K562 (cell line): ENCODE measurements around the gene BIRC7. TPM values are rescaled to one million over a fixed set of nuclear protein-coding genes. Genes with fewer than 3 reads are reported as not detected.

Experiments
- AFF4 ChIP-seq: sonication (generic); formaldehyde crosslinking; IDR thresholded peaks from 2 replicates; pipeline ENCODE4 v1.8.0; 2023; ENCODE audit warnings: mild to moderate bottlenecking, missing genetic modification reagents
- DEAF1 ChIP-seq: fragments of 450-650 bp; formaldehyde crosslinking; IDR thresholded peaks from 2 replicates; pipeline ENCODE4 v1.4.0; 2020; ENCODE audit warnings: mild to moderate bottlenecking, moderate library complexity
- RREB1 ChIP-seq: fragments of 250-450 bp; sonication (Bioruptor Pico); IDR thresholded peaks from 2 replicates; pipeline ENCODE4 v1.4.0; 2020
- SLC30A9 ChIP-seq: fragments of 250-450 bp; sonication (Bioruptor Pico); IDR thresholded peaks from 2 replicates; pipeline ENCODE4 v1.8.0; 2022; ENCODE audit warnings: mild to moderate bottlenecking, moderate library complexity
- TAF7 ChIP-seq: fragments of 450-650 bp; IDR thresholded peaks from 2 replicates; pipeline ENCODE4 v1.6.1; 2016; ENCODE audit warnings: missing genetic modification characterization, missing compliant biosample characterization
- TCF15 ChIP-seq: fragments of 250-450 bp; sonication (Bioruptor Pico); IDR thresholded peaks from 2 replicates; pipeline ENCODE4 v1.8.0; 2022; ENCODE audit warnings: moderate library complexity, mild to moderate bottlenecking, inconsistent platforms
- USF1 ChIP-seq: sonication (generic); formaldehyde crosslinking; IDR thresholded peaks from 2 replicates; pipeline ENCODE4 v1.9.0; 2022; ENCODE audit warnings: mild to moderate bottlenecking, missing genetic modification reagents
- ZBTB33 ChIP-seq: sonication (generic); formaldehyde crosslinking; IDR thresholded peaks from 2 replicates; pipeline ENCODE4 v1.8.1; 2023; ENCODE audit warnings: mild to moderate bottlenecking, missing genetic modification reagents
- ZNF449 ChIP-seq: fragments of 250-450 bp; sonication (Bioruptor Pico); IDR thresholded peaks from 2 replicates; pipeline ENCODE4 v1.8.0; 2022; ENCODE audit warnings: moderate library complexity, mild to moderate bottlenecking, inconsistent platforms
- polyA plus RNA-seq, 8 experiments: library from polyadenylated mRNA; depleted of rRNA in 4 of 8; stranded (reverse) in 5 of 8; unstranded in 3 of 8; fragments of >200 nt; fragmentation: Nextera tagmentation in 2 of 8; fragmentation: Illumina TruSeq in 1 of 8; extraction: Ambion mirVana in 2 of 8; extraction: Trizol in 1 of 8; gene quantifications; 2 replicates each; pipeline versions ENCODE4 v1.2.1 to v1.2.3, GENCODE V29; 2011 to 2014; ENCODE audit warnings: inconsistent platforms in 1 of 8, missing spikeins in 1 of 8
- total RNA-seq, 7 experiments: library from RNA; depleted of rRNA in 6 of 7; stranded (reverse); fragments of >200 nt in 6 of 7; fragmentation: Illumina TruSeq in 2 of 7; extraction: Trizol in 2 of 7; gene quantifications; 2 replicates each; pipeline versions ENCODE4 v1.2.1 to v1.2.3, GENCODE V29; 2011 to 2021; ENCODE audit warnings: low replicate concordance in 1 of 7

The BIRC7 gene
- total and polyA plus RNA-seq, 9 of the 15 experiments (the other 6 are each of a cell fraction or from before 2014, with no cell fraction given), result 0.14 to 0.19 (median 0.16) TPM; not detected in 5

GRCh38 chr20:63264000-63264399 lies 28.3 kb downstream of the BIRC7 start (continued):
- no peak for TF ChIP-seq USF1 (CRISPR knock-in tag)
- TF ChIP-seq ZBTB33 (CRISPR knock-in tag), result no peak
- no peak for TF ChIP-seq DEAF1 (CRISPR knock-in tag)
- 0 out of 2 replicates have a peak, but pooled peaks have one; percentile 47 for TF ChIP-seq RREB1 (CRISPR knock-in tag)
- no peak for TF ChIP-seq SLC30A9 (CRISPR knock-in tag)
- peak; percentile 96 for TF ChIP-seq ZNF449 (CRISPR knock-in tag)
- peak; percentile 89 for TF ChIP-seq TCF15 (CRISPR knock-in tag)
- peak; percentile 66; the same call in 1 of the 2 replicates for TF ChIP-seq TAF7 (tag)
- no peak for TF ChIP-seq AFF4 (CRISPR knock-in tag)
